Ishikawa (cell line): Measurements from ENCODE around the gene PRR5L.

Experiments used
- CEBPB ChIP-seq: IDR thresholded peaks from 2 replicates; pipeline ENCODE4 v1.6.1; 2012
- CREB1 ChIP-seq: IDR thresholded peaks from 2 replicates; pipeline ENCODE4 v1.6.1; 2012; ENCODE audit warnings: low read depth
- EGR1 ChIP-seq: IDR thresholded peaks from 2 replicates; pipeline ENCODE4 v1.6.1; 2012
- EP300 ChIP-seq: IDR thresholded peaks from 2 replicates; pipeline ENCODE4 v1.6.1; 2012; ENCODE audit warnings: borderline replicate concordance
- FOXM1 ChIP-seq: IDR thresholded peaks from 2 replicates; pipeline ENCODE4 v1.6.1; 2012; ENCODE audit warnings: low read depth, borderline replicate concordance
- MAX ChIP-seq: IDR thresholded peaks from 2 replicates; pipeline ENCODE4 v1.6.1; 2012
- NFIC ChIP-seq: IDR thresholded peaks from 2 replicates; pipeline ENCODE4 v1.6.1; 2012
- RAD21 ChIP-seq: IDR thresholded peaks from 2 replicates; pipeline ENCODE4 v1.6.1; 2012; ENCODE audit warnings: low read depth
- REST ChIP-seq: IDR thresholded peaks from 2 replicates; pipeline ENCODE4 v1.6.1; 2012; ENCODE audit warnings: low read depth, mild to moderate bottlenecking
- TAF1 ChIP-seq: IDR thresholded peaks from 2 replicates; pipeline ENCODE4 v1.6.1; 2012; ENCODE audit warnings: low read depth, mild to moderate bottlenecking
- TCF12 ChIP-seq: IDR thresholded peaks from 2 replicates; pipeline ENCODE4 v1.6.1; 2012; ENCODE audit warnings: low read depth
- TEAD4 ChIP-seq: IDR thresholded peaks from 2 replicates; pipeline ENCODE4 v1.6.1; 2012
- YY1 ChIP-seq: IDR thresholded peaks from 2 replicates; pipeline ENCODE4 v1.6.1; 2012; ENCODE audit warnings: low read depth
- ZBTB7A ChIP-seq: IDR thresholded peaks from 2 replicates; pipeline ENCODE4 v1.6.1; 2012; ENCODE audit warnings: low read depth
- TF ChIP-seq, protein P1 (sequence below): IDR thresholded peaks from 2 replicates; pipeline ENCODE4 v1.6.1; 2012

PRR5L gene

GRCh38 chr11:36379653-36380052 is 83.6 kb downstream of the PRR5L start:
- no peak for TF ChIP-seq TEAD4
- TF ChIP-seq YY1 = no peak
- TF ChIP-seq RAD21 = no peak
- TF ChIP-seq REST = no peak
- TF ChIP-seq NFIC = no peak
- no peak for TF ChIP-seq FOXM1
- TF ChIP-seq CREB1 = no peak
- TF ChIP-seq EP300 = no peak
- no peak for TF ChIP-seq TCF12
- no peak for TF ChIP-seq EGR1

- TF ChIP-seq FOXM1 (no peak), YY1 (no peak), MAX (no peak), TAF1 (no peak), RAD21 (no peak), ZBTB7A (no peak), EP300 (no peak), NFIC (no peak), CEBPB (no peak), EGR1 (no peak), REST (no peak), CREB1 (no peak)
- TF ChIP-seq, protein P1, sequence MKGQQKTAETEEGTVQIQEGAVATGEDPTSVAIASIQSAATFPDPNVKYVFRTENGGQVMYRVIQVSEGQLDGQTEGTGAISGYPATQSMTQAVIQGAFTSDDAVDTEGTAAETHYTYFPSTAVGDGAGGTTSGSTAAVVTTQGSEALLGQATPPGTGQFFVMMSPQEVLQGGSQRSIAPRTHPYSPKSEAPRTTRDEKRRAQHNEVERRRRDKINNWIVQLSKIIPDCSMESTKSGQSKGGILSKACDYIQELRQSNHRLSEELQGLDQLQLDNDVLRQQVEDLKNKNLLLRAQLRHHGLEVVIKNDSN = no peak
These were observed 84.4 kb downstream of the PRR5L start for GRCh38 chr11:36380296-36381014.

- TF ChIP-seq TEAD4 (no peak), EGR1 (no peak), CREB1 (no peak)
- TF ChIP-seq, protein P1 = no peak
These were observed 84.9 kb downstream of the PRR5L start for GRCh38 chr11:36381015-36381360.

DNA sequence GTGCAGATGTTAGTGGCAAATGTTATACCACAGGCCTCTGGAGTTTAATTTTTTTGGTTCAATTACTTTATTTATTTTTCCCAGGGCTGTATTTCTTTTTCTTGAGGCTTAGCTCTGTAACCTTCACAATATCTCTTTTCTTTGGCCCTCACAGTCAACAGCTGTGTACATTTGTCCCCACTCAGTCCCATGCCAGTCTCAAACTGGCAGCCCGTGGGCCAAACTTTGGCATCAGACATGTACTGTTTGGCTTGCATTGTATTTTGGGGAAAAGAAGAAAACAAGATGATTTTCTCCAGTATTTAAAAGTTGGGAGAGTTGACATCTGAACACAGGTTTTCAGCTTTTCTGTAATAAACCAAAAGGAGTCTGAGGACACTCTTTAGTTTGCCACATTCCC is 87.1 kb downstream of the PRR5L start:
- TF ChIP-seq RAD21 (no peak), FOXM1 (no peak), REST (no peak)

DNA sequence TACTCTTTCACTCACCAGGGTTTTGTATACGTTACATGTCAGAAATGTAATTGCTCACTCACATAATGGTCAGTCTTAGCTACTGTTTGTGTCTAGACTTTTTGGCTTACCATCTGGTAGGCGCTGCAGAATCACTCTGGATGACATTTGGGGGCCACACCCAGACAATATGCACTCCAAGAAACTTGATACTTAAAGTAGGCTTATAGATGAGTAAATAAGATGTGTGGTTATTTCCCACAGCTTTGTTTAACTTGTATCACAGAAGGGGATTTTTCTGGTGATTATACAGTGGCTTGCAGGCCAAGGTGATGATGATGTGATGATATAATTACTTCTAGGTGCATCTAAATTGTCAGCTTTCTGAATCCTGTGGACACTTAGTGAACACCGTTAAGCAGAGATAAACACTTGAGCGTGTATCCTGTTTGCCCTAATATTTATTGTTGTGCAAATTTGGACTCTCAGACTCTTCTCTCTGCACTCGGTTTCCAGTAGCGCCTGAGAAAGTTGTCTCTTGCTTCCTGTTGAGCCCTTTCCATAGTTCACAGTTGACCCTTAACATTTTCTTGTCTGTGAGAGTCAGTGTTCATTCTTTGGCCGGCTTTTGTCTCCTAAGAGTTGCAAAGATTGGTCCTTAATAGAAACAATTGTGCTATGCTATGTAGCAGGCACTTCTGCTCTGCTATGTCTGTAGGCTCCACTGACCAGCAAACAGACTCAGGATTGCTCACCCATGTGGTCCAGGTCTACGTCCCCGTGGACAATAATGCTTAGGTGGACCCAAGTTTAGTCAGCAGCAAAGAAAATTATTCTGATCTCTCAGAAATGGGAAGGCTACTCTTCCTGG is 89.3 kb downstream of the PRR5L start:
- TF ChIP-seq CREB1 = no peak
